UCSD-AML1 (cell line): ENCODE data around the gene NUP62CL.
"Not testable (repeated sequence)": the region's sequence is repeated elsewhere in the genome, so short reads cannot be mapped to it uniquely, and the experiment has no call there.

ENCODE experiments used
- DNase-seq: peaks from one replicate; lab custom pipeline; 2025; ENCODE audit not compliant: unreplicated experiment; lab: John Stamatoyannopoulos, UW

The NUP62CL gene, protein sequence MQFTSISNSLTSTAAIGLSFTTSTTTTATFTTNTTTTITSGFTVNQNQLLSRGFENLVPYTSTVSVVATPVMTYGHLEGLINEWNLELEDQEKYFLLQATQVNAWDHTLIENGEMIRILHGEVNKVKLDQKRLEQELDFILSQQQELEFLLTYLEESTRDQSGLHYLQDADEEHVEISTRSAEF

DNA sequence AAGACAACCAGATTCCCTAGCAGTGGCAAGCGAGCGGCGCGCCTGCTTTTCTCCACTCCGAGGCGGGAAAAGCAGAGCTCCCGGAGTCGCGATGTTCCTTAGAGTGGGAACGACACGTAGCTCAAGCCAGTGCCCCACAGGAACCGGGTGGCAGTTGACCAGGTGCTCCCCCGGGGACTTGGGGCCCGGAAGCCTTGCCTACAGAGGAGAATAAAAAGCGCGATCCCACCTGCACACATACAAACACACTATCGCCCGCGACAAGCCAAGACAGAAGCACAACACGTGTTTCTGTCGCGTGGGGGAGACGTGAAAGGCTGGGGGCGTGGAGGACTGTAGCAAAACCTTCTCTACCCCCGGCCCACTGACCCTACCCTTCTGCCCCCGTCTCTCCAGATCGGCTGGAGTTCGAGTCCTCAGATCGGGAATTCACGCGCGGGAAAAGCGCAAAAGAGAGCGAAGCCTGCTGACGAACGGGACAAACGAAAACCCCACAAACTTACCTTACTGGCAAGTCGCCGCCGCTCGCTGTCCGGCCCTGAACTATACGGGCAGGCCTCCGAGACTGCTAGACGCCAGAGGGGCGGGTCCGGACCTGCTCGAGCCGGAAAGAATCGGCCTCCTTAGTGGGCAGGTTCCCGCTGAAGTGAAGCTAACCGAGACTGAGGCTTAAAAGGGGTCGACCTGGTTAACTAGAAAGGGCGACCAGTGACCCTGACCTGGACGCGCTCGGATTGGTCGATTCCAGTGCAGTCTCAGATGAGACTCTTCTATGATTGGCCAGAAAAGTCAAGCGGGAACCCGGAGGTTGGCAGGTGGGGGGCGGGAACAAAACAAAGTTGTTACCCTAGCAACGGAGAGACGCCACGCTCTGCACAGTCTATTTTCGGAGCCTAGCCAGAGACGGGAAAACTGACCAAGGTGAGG is at the start of gene NUP62CL, which contains the start of gene DNAAF6:
TSS of gene NUP62CL (minus strand) at position 664 of the 927 bp plus-strand sequence. CDS start 31,287 bp downstream, outside the sequence.
TSS of gene DNAAF6 (plus strand) at position 842 of the 927 bp plus-strand sequence. CDS start 6,265 bp downstream, outside the sequence.
- no peak for DNase-seq

DNA sequence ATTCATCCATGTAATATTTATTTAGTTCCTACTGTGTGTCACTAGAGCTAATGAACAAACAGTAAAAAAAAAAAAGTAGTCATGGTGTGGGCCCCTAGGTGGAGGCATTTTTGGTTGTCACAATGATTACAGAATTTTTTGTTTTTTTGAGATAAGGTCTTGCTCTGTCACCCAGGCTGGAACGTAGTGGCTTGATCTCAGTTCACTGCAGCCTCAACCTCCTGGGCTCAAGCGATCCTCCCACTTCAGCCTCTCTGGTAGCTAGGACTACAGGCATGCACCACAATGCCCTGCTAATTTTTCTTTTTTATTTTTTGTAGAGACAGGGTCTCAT is 22.2 kb upstream of the NUP62CL start:
- DNase-seq: no peak

DNA sequence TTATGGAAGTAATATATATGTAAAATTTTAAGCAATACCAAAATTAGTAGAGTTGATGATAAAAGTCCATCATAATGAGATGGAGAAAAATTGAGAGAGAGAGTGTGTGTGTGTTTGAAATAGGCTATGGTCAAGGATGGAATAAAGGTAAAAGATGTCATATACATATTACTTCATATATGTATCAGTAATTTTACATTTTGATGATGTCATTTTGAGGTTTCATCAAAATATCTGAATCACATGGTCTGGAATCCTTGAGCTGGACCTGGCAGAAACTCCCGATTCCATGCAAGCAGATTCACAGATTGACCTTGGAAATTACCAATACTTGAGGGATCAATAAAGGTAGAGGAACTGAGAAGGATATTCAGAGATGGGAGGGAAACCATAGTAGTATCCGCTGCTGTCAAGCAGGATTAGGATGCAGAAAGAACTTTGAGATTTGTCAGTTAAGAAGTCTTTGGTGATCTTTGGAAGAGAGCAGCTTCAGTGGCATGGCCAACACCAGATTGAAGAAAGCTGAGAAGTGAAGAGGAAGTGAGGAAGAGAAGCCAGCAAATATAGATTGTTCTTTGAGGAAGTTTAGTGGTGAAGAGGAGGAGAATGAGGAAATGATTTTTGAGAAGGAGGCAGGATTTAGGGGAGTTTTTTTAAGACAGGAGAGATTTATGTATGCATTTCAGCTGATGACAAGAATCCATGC is 21.7 kb upstream of the NUP62CL start:
- no peak for DNase-seq

DNA sequence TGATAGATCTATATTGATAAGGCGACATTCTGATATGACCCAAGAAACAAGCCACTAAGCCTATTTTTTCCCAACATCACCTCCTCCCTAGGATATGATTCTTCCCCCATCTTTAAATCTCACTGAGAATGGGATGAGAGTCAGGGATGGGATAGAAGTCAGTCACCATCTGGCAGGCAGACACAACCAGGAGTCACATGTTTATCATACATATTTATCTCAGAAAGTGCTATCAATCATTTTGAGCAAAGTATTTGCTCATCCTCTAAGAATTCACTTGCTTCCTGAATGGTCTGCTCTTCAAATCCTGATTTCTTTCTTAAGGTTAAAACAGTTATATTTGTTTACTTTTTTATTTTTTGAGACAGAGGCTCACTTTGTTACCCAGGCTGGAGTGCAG is 20.5 kb upstream of the NUP62CL start:
- DNase-seq: no peak

DNA sequence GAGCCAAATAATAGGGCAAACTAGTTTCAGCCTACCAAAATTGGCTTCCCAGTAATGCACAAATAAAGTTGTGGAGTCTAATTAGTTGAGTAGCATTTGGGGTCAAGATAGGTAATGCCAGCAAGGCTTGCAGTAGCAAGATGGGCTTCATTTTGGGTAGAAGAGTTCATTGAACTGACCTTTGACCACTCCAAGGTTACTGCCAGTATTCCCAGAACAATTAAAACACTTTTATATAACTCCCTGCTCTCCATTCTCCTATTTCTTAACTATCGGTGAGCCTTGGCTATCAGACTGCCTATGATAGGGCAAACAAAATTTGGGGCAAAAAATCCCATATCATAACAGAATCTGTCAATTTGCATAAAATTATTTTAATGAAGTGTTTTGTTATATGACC is 7.2 kb upstream of the NUP62CL start:
- DNase-seq: no peak

DNA sequence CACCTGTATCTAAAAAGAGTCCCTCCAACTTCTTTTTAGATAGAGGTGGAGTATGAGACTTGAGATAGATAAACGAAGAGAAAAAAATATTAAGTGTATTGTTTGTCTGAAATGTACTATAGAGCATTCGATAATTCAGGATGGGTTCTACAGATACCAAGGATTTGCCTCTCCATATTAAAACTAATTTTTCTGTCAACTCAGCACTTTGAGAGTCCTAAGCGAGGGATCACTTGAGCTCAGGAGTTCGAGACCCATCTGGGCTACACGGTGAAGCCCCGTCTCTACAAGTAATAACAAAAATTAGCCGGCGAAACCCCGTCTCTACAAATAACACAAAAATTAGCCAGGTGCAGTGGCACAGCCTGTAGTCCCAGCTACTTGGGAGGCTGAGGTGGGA is 1.7 kb upstream of the NUP62CL start:
- no peak for DNase-seq

DNA sequence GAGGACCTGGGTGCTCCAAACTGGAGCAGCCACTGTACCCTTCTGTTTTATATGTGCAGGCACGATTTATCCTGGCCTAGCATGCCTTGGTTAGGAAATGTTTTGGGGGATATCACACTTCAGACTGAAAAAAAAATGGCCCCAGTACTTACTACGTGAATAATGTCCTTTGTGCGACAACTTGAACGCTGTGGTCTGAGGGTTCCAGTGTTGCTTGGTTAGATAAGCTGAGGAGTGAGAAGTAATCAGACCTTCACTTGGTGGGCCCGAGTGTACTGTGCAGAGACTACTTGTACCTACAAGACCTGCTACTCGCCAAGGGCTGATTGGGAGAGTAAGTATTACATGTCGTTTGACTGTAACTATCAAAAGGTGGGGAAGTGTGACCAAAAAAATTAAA is 856 bp upstream of the NUP62CL start:
- DNase-seq: no peak

DNA sequence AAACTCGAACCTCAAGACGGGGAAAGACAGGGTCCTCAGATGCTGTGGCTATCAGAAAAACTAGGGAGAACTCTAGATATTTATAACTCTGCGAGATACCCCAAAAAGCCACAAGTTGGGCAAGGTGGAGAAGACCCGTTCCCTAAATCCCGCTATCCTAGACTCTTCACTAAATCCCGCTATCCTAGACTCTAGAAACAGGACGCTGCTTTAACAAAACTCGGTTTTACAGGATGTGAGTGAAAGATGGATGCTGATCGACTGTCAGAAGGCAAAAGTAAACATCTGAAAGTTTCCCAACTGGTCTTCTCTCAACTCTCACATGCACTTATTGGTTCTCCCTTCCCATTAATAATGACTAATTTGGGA is 448 bp upstream of the NUP62CL start:
- DNase-seq: no peak

DNA sequence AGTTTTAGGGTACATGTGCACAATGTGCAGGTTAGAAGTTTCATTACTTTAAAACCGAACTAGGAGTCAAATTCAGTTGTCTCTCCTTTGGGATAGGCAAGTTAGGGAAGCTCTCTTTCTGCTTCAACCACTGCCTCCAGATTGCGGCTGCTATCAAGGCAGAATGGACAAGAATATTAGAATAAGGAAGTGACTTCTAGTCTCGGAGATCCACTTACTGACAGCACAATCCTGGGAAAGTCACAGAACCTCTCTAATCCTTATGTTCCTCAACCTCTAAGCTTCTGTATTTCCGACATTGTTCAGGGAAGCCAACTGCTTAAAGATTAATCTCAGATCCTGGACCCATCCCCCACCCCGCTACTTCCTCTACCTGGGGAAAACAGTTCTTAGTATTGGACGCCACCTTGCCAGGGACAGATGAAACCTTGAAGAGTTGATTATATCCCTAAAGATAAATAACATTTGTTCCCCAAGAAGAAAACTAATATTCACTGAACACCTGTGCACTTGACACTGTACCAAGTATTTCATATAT is 2.1 kb downstream of the NUP62CL start:
- DNase-seq: no peak

DNA sequence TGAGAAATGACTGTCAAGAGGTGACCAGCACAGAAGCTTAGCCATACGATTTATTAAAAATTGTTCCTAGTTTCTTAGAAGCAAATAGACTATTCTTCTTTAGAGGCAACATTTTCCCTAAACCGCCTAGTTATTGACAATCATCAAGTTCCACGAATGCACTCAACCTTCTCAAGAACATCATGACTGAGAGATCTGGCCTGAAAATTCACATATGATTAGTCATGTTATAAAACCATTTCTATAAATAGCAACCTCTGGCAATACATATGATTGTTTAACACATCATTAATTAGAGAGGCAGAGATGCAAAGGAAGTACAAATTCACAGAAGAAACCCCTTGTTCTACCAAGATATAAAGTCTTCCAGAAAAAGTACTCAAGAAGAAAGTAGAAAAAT is 6.7 kb downstream of the NUP62CL start:
- DNase-seq: no peak

DNA sequence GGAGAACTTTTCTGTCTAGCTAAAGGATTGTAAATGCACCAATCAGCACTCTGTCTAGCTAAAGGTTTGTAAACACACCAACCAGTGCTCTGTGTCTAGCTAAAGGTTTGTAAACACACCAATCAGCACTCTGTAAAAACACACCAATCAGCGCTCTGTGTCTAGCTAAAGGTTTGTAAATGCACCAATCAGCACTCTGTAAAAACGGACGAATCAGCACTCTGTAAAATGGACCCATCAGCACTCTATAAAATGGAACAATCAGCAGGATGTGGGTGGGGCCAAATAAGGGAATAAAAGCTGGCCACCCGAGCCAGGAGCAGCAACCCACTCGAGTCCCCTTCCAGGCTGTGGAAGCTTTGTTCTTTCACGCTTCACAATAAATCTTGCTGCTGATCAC is 8.2 kb downstream of the NUP62CL start:
- DNase-seq: not testable (repeated sequence)

DNA sequence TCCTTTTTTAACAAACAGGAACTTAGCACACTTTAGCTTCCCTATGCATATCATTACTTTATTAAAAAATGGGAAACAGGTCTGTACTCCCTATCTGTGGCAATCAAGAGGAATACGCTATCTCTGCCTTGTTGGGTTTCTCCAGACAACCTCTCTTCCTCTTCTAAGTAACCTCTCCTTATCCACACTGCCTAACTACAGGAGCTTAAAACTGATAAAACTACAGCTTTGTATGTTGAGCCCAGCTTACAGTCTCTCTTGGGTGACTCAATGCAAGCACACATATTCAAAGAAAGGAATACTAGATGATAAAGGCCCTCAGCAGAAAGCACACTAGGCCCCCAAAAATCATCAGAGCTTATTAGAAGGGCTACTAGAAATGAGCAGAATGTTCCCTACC is 8.9 kb downstream of the NUP62CL start:
- DNase-seq: no peak

DNA sequence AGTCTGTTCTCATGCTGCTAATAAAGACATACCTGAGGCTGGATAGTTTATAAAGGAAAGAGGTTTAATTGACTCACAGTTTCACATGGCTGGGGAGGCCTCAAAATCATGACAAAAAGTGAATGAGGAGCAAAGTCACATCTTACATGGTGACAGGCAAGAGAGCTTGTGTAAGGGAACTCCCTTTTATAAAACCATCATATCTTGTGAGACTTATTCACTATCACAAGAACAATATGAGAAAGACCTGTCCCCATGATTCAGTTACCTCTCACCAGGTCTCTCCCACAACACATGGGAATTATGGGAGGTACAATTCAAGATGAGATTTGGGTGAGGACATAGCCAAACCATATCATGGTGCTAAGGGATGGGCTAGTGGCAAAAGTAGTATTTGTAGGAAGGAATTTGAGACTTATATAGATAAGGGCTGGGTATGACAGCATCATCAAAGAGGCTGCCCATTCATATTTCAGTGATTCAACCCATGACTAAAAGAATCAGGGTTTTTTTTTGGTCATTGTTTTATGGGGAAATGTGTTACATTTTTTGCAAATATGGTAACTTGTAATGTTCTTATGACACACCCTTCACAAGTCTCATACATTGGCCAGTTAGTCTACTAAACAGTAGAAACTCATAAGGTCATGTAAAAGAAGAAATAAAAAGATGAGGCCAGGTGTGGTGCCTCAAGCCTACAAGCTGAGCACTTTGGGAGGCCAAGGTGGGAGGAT is 34.7 kb downstream of the NUP62CL start:
- no peak for DNase-seq

DNA sequence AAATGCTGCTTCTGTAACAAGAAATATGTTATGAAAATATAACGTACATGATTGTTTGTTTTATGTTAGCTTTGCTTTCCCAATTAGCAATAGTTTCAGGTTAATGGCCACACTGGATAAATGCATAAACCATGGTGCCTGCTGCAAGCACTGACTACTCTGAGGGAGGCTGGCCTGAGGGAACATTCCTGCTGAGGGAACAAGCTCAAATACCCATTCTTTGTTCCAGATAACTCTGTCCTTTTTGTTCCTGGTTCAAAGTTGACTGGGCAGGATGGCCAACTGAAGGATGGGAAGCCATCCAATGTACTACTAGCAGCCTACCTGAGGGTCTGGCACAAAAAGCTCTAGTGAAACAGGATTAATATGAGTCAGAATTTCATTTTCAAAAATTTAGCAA is 37.5 kb downstream of the NUP62CL start:
- DNase-seq: no peak

DNA sequence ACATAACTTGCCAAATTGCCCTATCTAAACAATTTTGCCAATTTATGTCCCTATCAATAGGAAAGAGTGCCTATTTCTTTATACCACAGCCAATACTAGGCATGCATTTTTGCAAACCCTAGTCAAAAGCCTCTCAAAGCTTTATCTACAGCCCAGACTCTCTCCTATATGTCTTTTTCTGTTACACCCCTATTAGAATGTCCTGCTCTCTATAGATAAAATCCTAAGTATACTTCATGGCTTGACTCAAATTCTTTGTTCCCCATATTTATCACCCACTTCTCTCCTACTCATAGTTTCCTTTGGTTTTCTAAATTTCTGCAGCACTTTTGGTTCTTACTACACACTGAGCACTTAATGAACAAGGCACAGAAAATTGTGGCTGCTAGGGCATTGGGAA is 38.0 kb downstream of the NUP62CL start:
- DNase-seq: no peak

DNA sequence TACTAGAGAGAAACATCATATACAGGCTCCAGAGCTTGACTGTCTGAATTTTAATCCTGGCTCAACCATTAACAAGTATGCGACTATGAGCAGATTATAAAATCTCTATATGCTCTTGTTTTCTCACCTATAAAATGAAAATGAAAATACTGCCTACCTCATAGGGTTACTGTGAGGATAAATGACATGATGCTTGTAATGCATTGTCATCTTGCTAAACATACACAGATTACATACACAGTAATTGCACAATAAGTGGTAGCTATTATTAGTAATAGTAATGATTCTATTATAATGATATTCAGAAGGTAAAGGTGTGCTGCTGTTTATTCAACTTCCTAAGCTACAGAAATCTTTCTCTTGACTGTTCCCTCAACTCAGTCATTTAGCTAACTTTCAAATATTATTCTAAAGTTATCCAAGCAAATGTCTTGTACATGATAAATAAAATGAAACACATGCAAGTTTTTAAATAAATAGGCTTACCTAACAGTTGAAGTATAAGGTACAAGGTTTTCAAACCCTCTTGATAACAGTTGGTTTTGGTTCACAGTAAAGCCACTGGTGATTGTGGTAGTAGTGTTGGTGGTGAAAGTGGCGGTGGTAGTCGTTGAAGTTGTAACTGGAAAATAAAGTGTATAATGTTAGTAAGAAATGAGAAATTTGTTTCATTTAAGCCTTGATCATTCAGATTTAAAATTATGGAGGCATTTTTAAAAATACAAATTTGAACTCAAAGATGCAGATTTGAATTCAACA is 38.9 kb downstream of the NUP62CL start:
- DNase-seq: no peak

DNA sequence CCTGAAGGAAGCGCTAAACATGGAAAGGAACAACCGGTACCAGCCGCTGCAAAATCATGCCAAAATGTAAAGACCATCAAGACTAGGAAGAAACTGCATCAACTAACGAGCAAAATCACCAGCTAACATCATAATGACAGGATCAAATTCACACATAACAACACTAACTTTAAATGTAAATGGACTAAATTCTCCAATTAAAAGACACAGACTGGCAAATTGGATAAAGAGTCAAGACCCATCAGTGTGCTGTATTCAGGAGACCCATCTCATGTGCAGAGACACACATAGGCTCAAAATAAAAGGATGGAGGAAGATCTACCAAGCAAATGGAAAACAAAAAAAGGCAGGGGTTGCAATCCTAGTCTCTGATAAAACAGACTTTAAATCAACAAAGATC is 48.6 kb downstream of the NUP62CL start:
- not testable (repeated sequence) for DNase-seq

DNA sequence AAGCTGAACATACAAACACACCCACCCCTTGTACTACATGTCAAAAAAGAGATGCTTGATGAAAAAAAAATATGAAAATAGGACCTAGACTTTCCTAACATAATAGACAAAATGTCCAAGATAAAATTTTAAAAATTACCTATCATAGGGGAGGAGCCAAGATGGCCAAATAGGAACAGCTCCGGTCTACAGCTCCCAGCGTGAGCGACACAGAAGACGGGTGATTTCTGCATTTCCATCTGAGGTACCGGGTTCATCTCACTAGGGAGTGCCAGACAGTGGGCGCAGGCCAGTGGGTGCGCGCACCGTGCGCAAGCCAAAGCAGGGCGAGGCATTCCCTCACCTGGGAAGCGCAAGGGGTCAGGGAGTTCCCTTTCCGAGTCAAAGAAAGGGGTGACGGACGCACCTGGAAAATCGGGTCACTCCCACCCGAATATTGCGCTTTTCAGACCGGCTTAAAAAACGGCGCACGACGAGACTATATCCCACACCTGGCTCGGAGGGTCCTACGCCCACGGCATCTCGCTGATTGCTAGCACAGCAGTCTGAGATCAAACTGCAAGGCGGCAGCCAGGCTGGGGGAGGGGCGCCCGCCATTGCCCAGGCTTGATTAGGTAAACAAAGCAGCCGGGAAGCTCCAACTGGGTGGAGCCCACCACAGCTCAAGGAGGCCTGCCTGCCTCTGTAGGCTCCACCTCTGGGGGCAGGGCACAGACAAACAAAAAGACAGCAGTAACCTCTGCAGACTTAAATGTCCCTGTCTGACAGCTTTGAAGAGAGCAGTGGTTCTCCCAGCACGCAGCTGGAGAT is 50.4 kb downstream of the NUP62CL start:
- not testable (repeated sequence) for DNase-seq
